WTC11 (cell line): Measurements from ENCODE around the gene C17orf75. TPM values are rescaled to one million over a fixed set of nuclear protein-coding genes. Genes with fewer than 3 reads are reported as not detected.

Source experiments
- ATAC-seq: fragments of 200-7000 bp; cut with Tn5 transposase; 2 replicates; pipeline ENCODE4 v1.10.0; 2021; ENCODE audit warnings: mild to moderate bottlenecking, moderate library complexity
- CTCF ChIA-PET: fragments of 300-600 bp; sonication (Branson Sonifier 250); formaldehyde crosslinking; loops from one replicate; lab custom pipeline; 2021; ENCODE audit warnings: antibody characterized with exemption; lab: Charles Lee
- POLR2A ChIA-PET: fragments of 350-600 bp; sonication (Branson Sonifier 250); formaldehyde crosslinking; loops from one replicate; lab custom pipeline; 2021; ENCODE audit warnings: antibody characterized with exemption; lab: Charles Lee
- DNase-seq: peaks from one replicate; pipeline ENCODE4 v3.0.0; 2021; ENCODE audit warnings: low spot score
- H3K27ac Mint-ChIP-seq: 2 replicates; pipeline ENCODE4 v1.8.0; 2021; ENCODE audit warnings: mixed read lengths
- H3K27me3 Mint-ChIP-seq: 2 replicates; pipeline ENCODE4 v1.8.0; 2021; ENCODE audit warnings: low read depth, mild to moderate bottlenecking, moderate library complexity, mixed read lengths
- H3K36me3 Mint-ChIP-seq: 2 replicates; pipeline ENCODE4 v1.8.0; 2021; ENCODE audit warnings: mixed read lengths
- H3K4me1 Mint-ChIP-seq: 2 replicates; pipeline ENCODE4 v1.8.0; 2022; ENCODE audit warnings: mixed read lengths
- H3K4me3 Mint-ChIP-seq: 2 replicates; pipeline ENCODE4 v1.8.0; 2021; ENCODE audit warnings: mild to moderate bottlenecking, moderate library complexity, mixed read lengths
- H3K9me3 Mint-ChIP-seq: 2 replicates; pipeline ENCODE4 v1.8.0; 2021; ENCODE audit warnings: mixed read lengths
- CBFB ChIP-seq: sonication (generic); formaldehyde crosslinking; IDR thresholded peaks from 2 replicates; pipeline ENCODE4 v1.8.1; 2022; ENCODE audit warnings: mild to moderate bottlenecking, low read depth, missing genetic modification reagents
- FOXK1 ChIP-seq: sonication (generic); formaldehyde crosslinking; IDR thresholded peaks from 2 replicates; pipeline ENCODE4 v1.8.0; 2022; ENCODE audit warnings: mild to moderate bottlenecking, moderate library complexity, missing genetic modification reagents
- PRRX2 ChIP-seq: fragments of 250-450 bp; sonication (Bioruptor Pico); IDR thresholded peaks from 2 replicates; pipeline ENCODE4 v1.8.0; 2021; ENCODE audit warnings: mild to moderate bottlenecking
- RORB ChIP-seq: fragments of 250-450 bp; sonication (Bioruptor Pico); IDR thresholded peaks from 2 replicates; pipeline ENCODE4 v1.9.0; 2021; ENCODE audit warnings: mild to moderate bottlenecking
- SOX15 ChIP-seq: fragments of 250-450 bp; sonication (Bioruptor Pico); IDR thresholded peaks from 2 replicates; pipeline ENCODE4 v1.9.0; 2021; ENCODE audit warnings: mild to moderate bottlenecking
- SP1 ChIP-seq: sonication (generic); formaldehyde crosslinking; conservative IDR thresholded peaks from 2 replicates; pipeline ENCODE4 v1.8.1; 2022; ENCODE audit warnings: missing genetic modification reagents
- TEAD1 ChIP-seq: sonication (generic); formaldehyde crosslinking; IDR thresholded peaks from 2 replicates; pipeline ENCODE4 v1.8.0; 2022; ENCODE audit warnings: mild to moderate bottlenecking, missing genetic modification reagents
- ZNF121 ChIP-seq: sonication (generic); formaldehyde crosslinking; IDR thresholded peaks from 2 replicates; pipeline ENCODE4 v1.8.0; 2023; ENCODE audit warnings: missing genetic modification reagents
- ZNF219 ChIP-seq: sonication (generic); formaldehyde crosslinking; IDR thresholded peaks from 2 replicates; pipeline ENCODE4 v1.8.0; 2023; ENCODE audit warnings: missing genetic modification reagents, mild to moderate bottlenecking, borderline replicate concordance
- ZNF396 ChIP-seq: fragments of 250-450 bp; sonication (Bioruptor Pico); IDR thresholded peaks from 2 replicates; pipeline ENCODE4 v1.8.0; 2021; ENCODE audit warnings: mild to moderate bottlenecking, moderate library complexity, borderline replicate concordance
- ZNF416 ChIP-seq: fragments of 250-450 bp; sonication (Bioruptor Pico); IDR thresholded peaks from 2 replicates; pipeline ENCODE4 v1.9.0; 2021; ENCODE audit warnings: mild to moderate bottlenecking, inconsistent platforms
- ZNF423 ChIP-seq: fragments of 250-450 bp; sonication (Bioruptor Pico); IDR thresholded peaks from 2 replicates; pipeline ENCODE4 v2.1.2; 2022; ENCODE audit warnings: mild to moderate bottlenecking, moderate library complexity
- total RNA-seq: library from RNA; stranded (reverse); gene quantifications from 3 replicates; pipeline ENCODE4 v1.2.3, GENCODE V29; 2021
- TF ChIP-seq, protein P1 (sequence below): sonication (generic); formaldehyde crosslinking; IDR thresholded peaks from 2 replicates; pipeline ENCODE4 v1.8.0; 2022; ENCODE audit warnings: mild to moderate bottlenecking, missing genetic modification reagents
- TF ChIP-seq, protein P2 (sequence below): sonication (generic); formaldehyde crosslinking; IDR thresholded peaks from 2 replicates; pipeline ENCODE4 v1.8.0; 2023; ENCODE audit warnings: missing genetic modification reagents
- TF ChIP-seq, protein P3 (sequence below): sonication (generic); formaldehyde crosslinking; conservative IDR thresholded peaks from 2 replicates; pipeline ENCODE4 v1.8.1; 2022; ENCODE audit warnings: mild to moderate bottlenecking, missing genetic modification reagents
- TF ChIP-seq, protein P4 (sequence below): fragments of 250-450 bp; sonication (Bioruptor Pico); IDR thresholded peaks from 2 replicates; pipeline ENCODE4 v1.9.0; 2021; ENCODE audit warnings: mild to moderate bottlenecking

Gene C17orf75
- total RNA-seq, 1 experiment from 2014 or later = 35.5 TPM

DNA sequence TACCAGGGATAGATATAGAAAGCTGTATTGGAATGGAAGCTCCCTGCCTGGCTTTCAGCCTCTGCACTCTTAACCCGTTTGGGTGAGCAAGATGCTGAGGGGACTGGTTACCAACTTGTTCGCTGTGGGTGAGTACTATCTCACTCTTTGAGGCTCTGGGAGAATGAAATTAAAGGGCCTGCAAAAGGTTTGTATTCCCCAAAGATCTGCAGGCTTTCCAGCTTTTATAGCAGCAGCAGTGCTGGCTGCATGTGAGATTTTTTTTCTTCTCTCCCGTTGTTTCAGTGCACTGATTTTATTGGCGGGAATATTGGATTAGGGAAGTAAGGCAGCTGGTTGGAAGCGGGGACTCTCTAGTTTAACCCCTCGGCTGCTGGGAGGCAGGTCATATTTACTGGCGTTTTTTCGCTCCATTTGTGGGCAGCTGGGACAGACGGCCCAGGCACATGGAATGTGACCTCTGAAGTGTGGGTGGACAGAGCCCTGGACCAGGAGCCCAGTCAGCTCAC lies 30.9 kb downstream of the C17orf75 start:
- 0 out of 2 replicates have a peak, but pooled peaks cover 2% of the 10 kb centered on the region for H3K36me3 Mint-ChIP-seq
- peak overlapping the region; percentile 36; the same call in 1 of the 2 replicates for H3K4me3 Mint-ChIP-seq
- POLR2A ChIA-PET = interaction anchor here (1.2 to 1.3 kb wide), 2 partner anchors 9 to 18 kb away, joined by 3 to 5 read pairs; no protein-coding TSS in a partner anchor

DNA sequence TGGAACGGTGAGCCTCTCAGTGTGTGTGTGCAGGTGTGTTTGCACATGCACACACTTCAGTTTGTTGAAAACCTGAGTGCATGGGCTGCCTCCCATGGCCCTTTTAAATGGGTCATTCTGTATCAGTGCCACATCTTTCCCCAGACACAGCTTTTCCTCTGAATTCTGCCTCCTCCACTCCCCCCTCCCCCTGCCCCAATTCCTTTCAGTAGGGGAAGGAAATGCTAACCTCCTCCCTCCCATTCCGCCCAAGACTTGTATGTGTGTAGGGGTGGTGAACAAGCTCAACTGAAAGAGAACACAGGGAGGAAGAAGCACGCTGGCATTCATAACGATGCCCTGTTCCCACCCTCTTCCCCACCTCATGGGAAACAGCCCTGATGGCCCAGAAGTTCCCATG lies 34.3 kb downstream of the C17orf75 start:
- H3K27me3 Mint-ChIP-seq = no peaks in the 10 kb centered on the region
- ChIA-PET CTCF (interaction anchor here (0.5 to 1.3 kb wide), 2 partner anchors 27 to 1664 kb away, joined by 3 to 6 read pairs; no protein-coding TSS in a partner anchor), POLR2A (no interaction called here)
- H3K4me1 Mint-ChIP-seq = peaks cover 60% of the 10 kb centered on the region
- DNase-seq = no peak
- no peak overlapping the region for H3K4me3 Mint-ChIP-seq
- H3K36me3 Mint-ChIP-seq = 0 out of 2 replicates have a peak, but pooled peaks cover 2% of the 10 kb centered on the region
- no peak for ATAC-seq
- no peak overlapping the region for H3K27ac Mint-ChIP-seq
- no peaks in the 10 kb centered on the region for H3K9me3 Mint-ChIP-seq
- TF ChIP-seq PRRX2 (CRISPR knock-in tag) (no peak), ZNF121 (no peak), SP1 (no peak), ZNF423 (CRISPR knock-in tag) (no peak), TEAD1 (CRISPR knock-in tag) (no peak), ZNF219 (CRISPR knock-in tag) (no peak), RORB (CRISPR knock-in tag) (no peak)
- TF ChIP-seq, protein P1, sequence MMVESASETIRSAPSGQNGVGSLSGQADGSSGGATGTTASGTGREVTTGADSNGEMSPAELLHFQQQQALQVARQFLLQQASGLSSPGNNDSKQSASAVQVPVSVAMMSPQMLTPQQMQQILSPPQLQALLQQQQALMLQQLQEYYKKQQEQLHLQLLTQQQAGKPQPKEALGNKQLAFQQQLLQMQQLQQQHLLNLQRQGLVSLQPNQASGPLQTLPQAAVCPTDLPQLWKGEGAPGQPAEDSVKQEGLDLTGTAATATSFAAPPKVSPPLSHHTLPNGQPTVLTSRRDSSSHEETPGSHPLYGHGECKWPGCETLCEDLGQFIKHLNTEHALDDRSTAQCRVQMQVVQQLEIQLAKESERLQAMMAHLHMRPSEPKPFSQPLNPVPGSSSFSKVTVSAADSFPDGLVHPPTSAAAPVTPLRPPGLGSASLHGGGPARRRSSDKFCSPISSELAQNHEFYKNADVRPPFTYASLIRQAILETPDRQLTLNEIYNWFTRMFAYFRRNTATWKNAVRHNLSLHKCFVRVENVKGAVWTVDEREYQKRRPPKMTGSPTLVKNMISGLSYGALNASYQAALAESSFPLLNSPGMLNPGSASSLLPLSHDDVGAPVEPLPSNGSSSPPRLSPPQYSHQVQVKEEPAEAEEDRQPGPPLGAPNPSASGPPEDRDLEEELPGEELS (CRISPR knock-in tag) = no peak

More for the DNA sequence above, 30.9 kb downstream of the C17orf75 start:
- CTCF ChIA-PET = interaction anchor here (0.7 to 2.5 kb wide), 8 partner anchors 13 to 133 kb away, joined by 3 to 12 read pairs (median 4); partner anchors contain the start of gene PSMD11
- Mint-ChIP-seq H3K27ac (0 out of 2 replicates have a peak overlapping the region, but pooled peaks have one; percentile 16), H3K4me1 (peaks cover 42% of the 10 kb centered on the region), H3K9me3 (no peaks in the 10 kb centered on the region), H3K27me3 (no peaks in the 10 kb centered on the region)
- ATAC-seq = peak; percentile 50
- no peak for DNase-seq
- TF ChIP-seq ZNF396 (CRISPR knock-in tag) (no peak), ZNF416 (peak; percentile 60; the same call in 1 of the 2 replicates)

DNA sequence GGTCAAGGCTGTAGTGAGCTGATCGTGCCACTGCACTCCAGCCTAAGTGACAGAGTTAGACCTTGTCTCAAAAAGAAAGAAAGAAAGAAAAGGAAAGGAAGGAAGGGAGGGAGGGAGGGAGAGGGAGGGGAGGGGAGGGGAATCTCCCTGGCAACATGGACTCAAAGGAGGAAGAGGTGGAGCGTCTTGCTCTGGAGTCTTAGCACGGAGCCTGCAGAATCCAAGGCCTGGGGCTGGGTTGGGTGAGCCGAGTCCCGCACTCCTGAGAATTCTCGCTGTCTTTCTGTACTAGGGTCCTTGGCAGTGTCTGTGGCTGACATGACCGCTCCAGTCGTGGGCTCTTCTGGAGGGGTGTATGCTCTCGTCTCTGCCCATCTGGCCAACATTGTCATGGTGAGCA lies 36.9 kb downstream of the C17orf75 start:
- Mint-ChIP-seq H3K4me3 (no peak overlapping the region), H3K4me1 (peaks cover 57% of the 10 kb centered on the region), H3K36me3 (0 out of 2 replicates have a peak, but pooled peaks cover 2% of the 10 kb centered on the region), H3K27ac (peak overlapping the region; percentile 76; the same call in 1 of the 2 replicates), H3K27me3 (no peaks in the 10 kb centered on the region), H3K9me3 (no peaks in the 10 kb centered on the region)
- DNase-seq (peak; percentile 28), ATAC-seq (0 out of 2 replicates have a peak, but pooled peaks have one; percentile 5)
- TF ChIP-seq CBFB (CRISPR knock-in tag) (no peak), SOX15 (CRISPR knock-in tag) (no peak), FOXK1 (CRISPR knock-in tag) (no peak)
- TF ChIP-seq, protein P2, sequence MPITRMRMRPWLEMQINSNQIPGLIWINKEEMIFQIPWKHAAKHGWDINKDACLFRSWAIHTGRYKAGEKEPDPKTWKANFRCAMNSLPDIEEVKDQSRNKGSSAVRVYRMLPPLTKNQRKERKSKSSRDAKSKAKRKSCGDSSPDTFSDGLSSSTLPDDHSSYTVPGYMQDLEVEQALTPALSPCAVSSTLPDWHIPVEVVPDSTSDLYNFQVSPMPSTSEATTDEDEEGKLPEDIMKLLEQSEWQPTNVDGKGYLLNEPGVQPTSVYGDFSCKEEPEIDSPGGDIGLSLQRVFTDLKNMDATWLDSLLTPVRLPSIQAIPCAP (CRISPR knock-in tag) = no peak
- TF ChIP-seq, protein P3, sequence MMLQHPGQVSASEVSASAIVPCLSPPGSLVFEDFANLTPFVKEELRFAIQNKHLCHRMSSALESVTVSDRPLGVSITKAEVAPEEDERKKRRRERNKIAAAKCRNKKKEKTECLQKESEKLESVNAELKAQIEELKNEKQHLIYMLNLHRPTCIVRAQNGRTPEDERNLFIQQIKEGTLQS (CRISPR knock-in tag) = no peak
- TF ChIP-seq, protein P4, sequence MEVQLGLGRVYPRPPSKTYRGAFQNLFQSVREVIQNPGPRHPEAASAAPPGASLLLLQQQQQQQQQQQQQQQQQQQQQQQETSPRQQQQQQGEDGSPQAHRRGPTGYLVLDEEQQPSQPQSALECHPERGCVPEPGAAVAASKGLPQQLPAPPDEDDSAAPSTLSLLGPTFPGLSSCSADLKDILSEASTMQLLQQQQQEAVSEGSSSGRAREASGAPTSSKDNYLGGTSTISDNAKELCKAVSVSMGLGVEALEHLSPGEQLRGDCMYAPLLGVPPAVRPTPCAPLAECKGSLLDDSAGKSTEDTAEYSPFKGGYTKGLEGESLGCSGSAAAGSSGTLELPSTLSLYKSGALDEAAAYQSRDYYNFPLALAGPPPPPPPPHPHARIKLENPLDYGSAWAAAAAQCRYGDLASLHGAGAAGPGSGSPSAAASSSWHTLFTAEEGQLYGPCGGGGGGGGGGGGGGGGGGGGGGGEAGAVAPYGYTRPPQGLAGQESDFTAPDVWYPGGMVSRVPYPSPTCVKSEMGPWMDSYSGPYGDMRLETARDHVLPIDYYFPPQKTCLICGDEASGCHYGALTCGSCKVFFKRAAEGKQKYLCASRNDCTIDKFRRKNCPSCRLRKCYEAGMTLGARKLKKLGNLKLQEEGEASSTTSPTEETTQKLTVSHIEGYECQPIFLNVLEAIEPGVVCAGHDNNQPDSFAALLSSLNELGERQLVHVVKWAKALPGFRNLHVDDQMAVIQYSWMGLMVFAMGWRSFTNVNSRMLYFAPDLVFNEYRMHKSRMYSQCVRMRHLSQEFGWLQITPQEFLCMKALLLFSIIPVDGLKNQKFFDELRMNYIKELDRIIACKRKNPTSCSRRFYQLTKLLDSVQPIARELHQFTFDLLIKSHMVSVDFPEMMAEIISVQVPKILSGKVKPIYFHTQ (CRISPR knock-in tag) = no peak
- ChIA-PET POLR2A (no interaction called here), CTCF (interaction anchor here (0.9 to 3.4 kb wide), 2 partner anchors 14 to 51 kb away, joined by 3 to 17 read pairs; no protein-coding TSS in a partner anchor)
